HEK293T (cell line): ENCODE data around the gene CNOT1.
A peak's percentile ranks its signal among the peaks of the same experiment; 100 is the strongest.

Experiments
- CTCF ChIA-PET: fragments of 350-600 bp; formaldehyde crosslinking; extraction: SDS; loops from one replicate; lab custom pipeline; 2021; ENCODE audit warnings: antibody characterized with exemption, inconsistent platforms; lab: Yijun Ruan, JAX
- POLR2A ChIA-PET: fragments of 350-600 bp; formaldehyde crosslinking; extraction: SDS; loops from one replicate; lab custom pipeline; 2020; ENCODE audit warnings: antibody characterized with exemption, inconsistent platforms; lab: Yijun Ruan, JAX
- DNase-seq: peaks from one replicate; pipeline ENCODE4 v3.0.0; 2012; ENCODE audit warnings: mixed read lengths; ENCODE audit errors: extremely low spot score
- ARNT ChIP-seq: fragments of 450-650 bp; IDR thresholded peaks from 2 replicates; pipeline ENCODE4 v1.6.1; 2017; ENCODE audit warnings: mild to moderate bottlenecking
- BHLHE40 ChIP-seq: fragments of 450-650 bp; IDR thresholded peaks from 2 replicates; pipeline ENCODE4 v1.6.1; 2016; ENCODE audit warnings: mild to moderate bottlenecking, moderate library complexity, borderline replicate concordance
- CTBP1 ChIP-seq: fragments of 450-650 bp; IDR thresholded peaks from 2 replicates; pipeline ENCODE4 v1.6.1; 2016; ENCODE audit warnings: borderline replicate concordance
- ELF4 ChIP-seq: fragments of 450-650 bp; IDR thresholded peaks from 2 replicates; pipeline ENCODE4 v1.6.1; 2017; ENCODE audit warnings: antibody characterized with exemption
- FOXA1 ChIP-seq: fragments of 450-650 bp; IDR thresholded peaks from 2 replicates; pipeline ENCODE4 v1.6.1; 2016; ENCODE audit warnings: mild to moderate bottlenecking
- FOXK2 ChIP-seq: fragments of 450-650 bp; IDR thresholded peaks from 2 replicates; pipeline ENCODE4 v1.6.1; 2016; ENCODE audit warnings: mild to moderate bottlenecking
- FOXM1 ChIP-seq: fragments of 450-650 bp; IDR thresholded peaks from 2 replicates; pipeline ENCODE4 v1.6.1; 2017; ENCODE audit warnings: mild to moderate bottlenecking, borderline replicate concordance
- HDGF ChIP-seq: fragments of 450-650 bp; IDR thresholded peaks from 2 replicates; pipeline ENCODE4 v1.6.1; 2017; ENCODE audit warnings: antibody characterized with exemption, borderline replicate concordance
- L3MBTL2 ChIP-seq: fragments of 450-650 bp; conservative IDR thresholded peaks from 2 replicates; pipeline ENCODE4 v1.6.1; 2016; ENCODE audit warnings: mild to moderate bottlenecking
- LEF1 ChIP-seq: fragments of 450-650 bp; IDR thresholded peaks from 2 replicates; pipeline ENCODE4 v1.6.1; 2017; ENCODE audit warnings: mild to moderate bottlenecking, borderline replicate concordance
- NFRKB ChIP-seq: fragments of 450-650 bp; IDR thresholded peaks from 2 replicates; pipeline ENCODE4 v1.6.1; 2016; ENCODE audit warnings: mild to moderate bottlenecking, moderate library complexity
- PKNOX1 ChIP-seq: fragments of 450-650 bp; IDR thresholded peaks from 2 replicates; pipeline ENCODE4 v1.6.1; 2016
- SP1 ChIP-seq: fragments of 450-650 bp; IDR thresholded peaks from 2 replicates; pipeline ENCODE4 v1.6.1; 2017
- SUZ12 ChIP-seq: fragments of 450-650 bp; IDR thresholded peaks from 2 replicates; pipeline ENCODE4 v1.6.1; 2016; ENCODE audit warnings: mild to moderate bottlenecking
- TARDBP ChIP-seq: fragments of 450-650 bp; IDR thresholded peaks from 2 replicates; pipeline ENCODE4 v1.6.1; 2016
- ZNF384 ChIP-seq: fragments of 450-650 bp; IDR thresholded peaks from 2 replicates; pipeline ENCODE4 v1.6.1; 2016

CNOT1 gene

GRCh38 chr16:58506241-58507194 is 123.1 kb downstream of the CNOT1 start:
- DNase-seq = no peak
- ChIA-PET POLR2A (no interaction called here), CTCF (no interaction called here)
- TF ChIP-seq ARNT (no peak), LEF1 (no peak), NFRKB (no peak), FOXK2 (no peak), BHLHE40 (no peak), SUZ12 (no peak), CTBP1 (no peak), ELF4 (no peak), FOXM1 (no peak), ZNF384 (no peak), L3MBTL2 (no peak), FOXA1 (no peak), TARDBP (no peak), SP1 (no peak), PKNOX1 (no peak), HDGF (no peak)

GRCh38 chr16:58503863-58504688 is 125.5 kb downstream of the CNOT1 start:
- no peak for TF ChIP-seq SP1
- no peak for TF ChIP-seq ELF4
- TF ChIP-seq BHLHE40 = no peak
- TF ChIP-seq TARDBP = no peak
- TF ChIP-seq ARNT = no peak
- ChIA-PET CTCF (no interaction called here), POLR2A (no interaction called here)
- DNase-seq = no peak

GRCh38 chr16:58503166-58503862 is 126.3 kb downstream of the CNOT1 start:
- POLR2A ChIA-PET = no interaction called here
- CTCF ChIA-PET = no interaction called here

GRCh38 chr16:58502217-58502921 is 127.3 kb downstream of the CNOT1 start:
- TF ChIP-seq TARDBP (no peak), LEF1 (no peak)
- POLR2A ChIA-PET = no interaction called here
- no peak for DNase-seq
- CTCF ChIA-PET = interaction anchor here (0.7 to 1.0 kb wide), 2 partner anchors 9 to 163 kb away, joined by 3 read pairs; no protein-coding TSS in a partner anchor

More at GRCh38 chr16:58503166-58503862, 126.3 kb downstream of the CNOT1 start:
- TF ChIP-seq NFRKB (no peak), FOXM1 (no peak), ZNF384 (no peak), TARDBP (no peak), L3MBTL2 (no peak), FOXK2 (no peak), SUZ12 (no peak), CTBP1 (no peak), SP1 (no peak), BHLHE40 (no peak), LEF1 (no peak), PKNOX1 (no peak), ELF4 (no peak), HDGF (no peak), ARNT (no peak), FOXA1 (no peak)
- DNase-seq = no peak

GRCh38 chr16:58501242-58502131 is 128.1 kb downstream of the CNOT1 start:
- ChIA-PET CTCF (interaction anchor here (0.6 to 1.3 kb wide), 4 partner anchors 8 to 269 kb away, joined by 3 to 5 read pairs (median 4); no protein-coding TSS in a partner anchor), POLR2A (interaction anchor here (1.2 to 1.3 kb wide), 2 partner anchors 127 to 137 kb away, joined by 3 to 4 read pairs; no protein-coding TSS in a partner anchor)
- peak; percentile 72 for DNase-seq
- no peak for TF ChIP-seq ZNF384
- 0 out of 2 replicates have a peak, but pooled peaks have one; percentile 28 for TF ChIP-seq PKNOX1
- TF ChIP-seq ARNT = no peak
- TF ChIP-seq L3MBTL2 = peak; percentile 59
